HepG2 (cell line): ENCODE data around the gene PRIM2. TPM values are rescaled to one million over a fixed set of nuclear protein-coding genes. Genes with fewer than 3 reads are reported as not detected.

Experiments used
- AGO1 ChIP-seq: fragments of 200-400 bp; formaldehyde crosslinking; IDR thresholded peaks from 2 replicates; pipeline ENCODE4 v1.6.1; 2017; ENCODE audit warnings: mild to moderate bottlenecking, low read depth, low read length, moderate library complexity; ENCODE audit not compliant: poor library complexity, severe bottlenecking
- ARID3A ChIP-seq: IDR thresholded peaks from 2 replicates; pipeline ENCODE4 v1.6.1; 2012; ENCODE audit warnings: low read depth, low read length, improper control_type of control experiment
- CEBPZ ChIP-seq: IDR thresholded peaks from 2 replicates; pipeline ENCODE4 v1.6.1; 2012; ENCODE audit warnings: low read length, improper control_type of control experiment
- E2F2 ChIP-seq: sonication (generic); formaldehyde crosslinking; IDR thresholded peaks from 2 replicates; pipeline ENCODE4 v1.4.0; 2020; ENCODE audit warnings: missing genetic modification reagents, borderline replicate concordance
- HNRNPH1 ChIP-seq: fragments of 200-400 bp; formaldehyde crosslinking; optimal IDR thresholded peaks from 2 replicates; pipeline ENCODE3; 2017; ENCODE audit warnings: mild to moderate bottlenecking, low read depth, low read length
- MEF2D ChIP-seq: sonication (generic); formaldehyde crosslinking; IDR thresholded peaks from 2 replicates; pipeline ENCODE4 v1.5.1; 2020; ENCODE audit warnings: mild to moderate bottlenecking, missing genetic modification reagents
- MEIS1 ChIP-seq: sonication (generic); formaldehyde crosslinking; IDR thresholded peaks from 2 replicates; pipeline ENCODE4 v1.9.0; 2021; ENCODE audit warnings: mild to moderate bottlenecking, missing genetic modification reagents, moderate library complexity, borderline replicate concordance
- PHF5A ChIP-seq: IDR thresholded peaks from one replicate; pipeline ENCODE4 v1.6.1; 2018; ENCODE audit warnings: low read depth, missing genetic modification reagents; ENCODE audit not compliant: unreplicated experiment
- RXRA ChIP-seq: sonication (generic); formaldehyde crosslinking; IDR thresholded peaks from 2 replicates; pipeline ENCODE4 v1.5.1; 2020; ENCODE audit warnings: missing genetic modification reagents
- SIN3A ChIP-seq: IDR thresholded peaks from 2 replicates; pipeline ENCODE4 v1.6.1; 2011; ENCODE audit warnings: low read depth, mild to moderate bottlenecking, control low read depth, low read length, borderline replicate concordance
- SSRP1 ChIP-seq: IDR thresholded peaks from 2 replicates; pipeline ENCODE4 v1.6.1; 2016; ENCODE audit warnings: control low read depth
- SUZ12 ChIP-seq: fragments of 150-350 bp; IDR thresholded peaks from 2 replicates; pipeline ENCODE4 v1.6.1; 2014; ENCODE audit warnings: low read depth, low read length
- TBX2 ChIP-seq: sonication (generic); formaldehyde crosslinking; IDR thresholded peaks from 2 replicates; pipeline ENCODE4 v1.5.0; 2020; ENCODE audit warnings: missing genetic modification reagents, mild to moderate bottlenecking, borderline replicate concordance
- YEATS2 ChIP-seq: sonication (generic); formaldehyde crosslinking; IDR thresholded peaks from 2 replicates; pipeline ENCODE4 v1.4.0; 2020; ENCODE audit warnings: missing genetic modification reagents, borderline replicate concordance
- ZBTB38 ChIP-seq: sonication (generic); formaldehyde crosslinking; IDR thresholded peaks from 2 replicates; pipeline ENCODE4 v1.5.1; 2020; ENCODE audit warnings: mild to moderate bottlenecking, missing genetic modification reagents
- ZKSCAN8 ChIP-seq: IDR thresholded peaks from 2 replicates; pipeline ENCODE4 v1.6.1; 2016; ENCODE audit warnings: borderline replicate concordance, missing genetic modification reagents, missing compliant biosample characterization
- ZNF143 ChIP-seq: sonication (generic); formaldehyde crosslinking; IDR thresholded peaks from 2 replicates; pipeline ENCODE4 v1.4.0; 2020; ENCODE audit warnings: missing genetic modification reagents
- ZNF484 ChIP-seq: sonication (generic); formaldehyde crosslinking; IDR thresholded peaks from 2 replicates; pipeline ENCODE4 v1.5.1; 2020; ENCODE audit warnings: mild to moderate bottlenecking, low read depth, missing genetic modification reagents, borderline replicate concordance
- ZNF616 ChIP-seq: sonication (generic); formaldehyde crosslinking; IDR thresholded peaks from 2 replicates; pipeline ENCODE4 v1.5.0; 2020; ENCODE audit warnings: low read depth, mild to moderate bottlenecking, missing genetic modification reagents
- ZNF773 ChIP-seq: sonication (generic); formaldehyde crosslinking; IDR thresholded peaks from 2 replicates; pipeline ENCODE4 v1.4.0; 2020; ENCODE audit warnings: missing genetic modification reagents, borderline replicate concordance
- ZSCAN30 ChIP-seq: sonication (generic); formaldehyde crosslinking; IDR thresholded peaks from 2 replicates; pipeline ENCODE4 v1.5.0; 2020; ENCODE audit warnings: mild to moderate bottlenecking, missing genetic modification reagents
- ZZZ3 ChIP-seq: sonication (generic); formaldehyde crosslinking; IDR thresholded peaks from 2 replicates; pipeline ENCODE4 v1.4.0; 2020; ENCODE audit warnings: missing genetic modification reagents, mild to moderate bottlenecking, borderline replicate concordance
- polyA plus RNA-seq, 8 experiments: library from polyadenylated mRNA; depleted of rRNA in 3 of 8; stranded (reverse) in 7 of 8; unstranded in 1 of 8; fragments of >200 nt; fragmentation: Illumina TruSeq in 4 of 8; extraction: Trizol in 4 of 8; gene quantifications; 2 replicates each; pipeline versions ENCODE4 v1.2.1 to v1.2.3, GENCODE V29; 2011 to 2016; ENCODE audit warnings: low read depth in 4 of 8, missing spikeins in 1 of 8, mixed read lengths in 1 of 8; ENCODE audit not compliant: insufficient read depth in 1 of 8
- total RNA-seq, 5 experiments: library from RNA; depleted of rRNA; stranded (reverse); fragments of >200 nt; fragmentation: Illumina TruSeq; extraction: Trizol; gene quantifications; 2 replicates each; pipeline ENCODE4 v1.2.3, GENCODE V29; 2016; ENCODE audit warnings: low read depth in 1 of 5

PRIM2 gene
- total and polyA plus RNA-seq, 2 of the 13 experiments (the other 11 are each of a cell fraction or from before 2014, with no cell fraction given) = 8.0 to 52.7 TPM

GRCh38 chr6:57317060-57317943 lies at the start of gene PRIM2 (continued):
- TF ChIP-seq TBX2 (CRISPR knock-in tag) (peak; percentile 47; the same call in 1 of the 2 replicates), ZNF143 (CRISPR knock-in tag) (peak; percentile 27; the same call in 1 of the 2 replicates), SUZ12 (no peak), YEATS2 (peak; percentile 95), ZKSCAN8 (no peak), PHF5A (CRISPR knock-in tag) (no peak), ZNF484 (CRISPR knock-in tag) (no peak), HNRNPH1 (no peak), AGO1 (no peak), ZNF616 (CRISPR knock-in tag) (0 out of 2 replicates have a peak, but pooled peaks have one; percentile 44), MEF2D (CRISPR knock-in tag) (peak; percentile 46; the same call in 1 of the 2 replicates), MEIS1 (CRISPR knock-in tag) (peak; percentile 41; the same call in 1 of the 2 replicates), ZZZ3 (CRISPR knock-in tag) (peak; percentile 72; the same call in 1 of the 2 replicates), ZSCAN30 (peak; percentile 93; the same call in 1 of the 2 replicates), ZNF773 (CRISPR knock-in tag) (no peak), E2F2 (CRISPR knock-in tag) (0 out of 2 replicates have a peak, but pooled peaks have one; percentile 70), SSRP1 (CRISPR knock-in tag) (no peak), CEBPZ (no peak), ZBTB38 (peak; percentile 66; the same call in 1 of the 2 replicates), ARID3A (peak; percentile 34; the same call in 1 of the 2 replicates), RXRA (CRISPR knock-in tag) (0 out of 2 replicates have a peak, but pooled peaks have one; percentile 52), SIN3A (peak; percentile 99)
